ENCODE data around the gene NXPE4. TPM values are rescaled to one million over a fixed set of nuclear protein-coding genes. Genes with fewer than 3 reads are reported as not detected.

NXPE4 gene
- total and polyA plus RNA-seq, 3 experiments from 2014 or later, result not detected

Other genes starting within 250 kb of the NXPE4 start
- gene C11orf71, start 195.3 kb downstream of the NXPE4 start, total RNA-seq, result 1 to 10 TPM; 8.2 to 9.3 TPM
- 10.0 TPM for gene C11orf71, start 195.3 kb downstream of the NXPE4 start, polyA plus RNA-seq
- gene RBM7, start 195.1 kb downstream of the NXPE4 start, total RNA-seq, result 10 to 100 TPM; 35.7 to 37.7 TPM
- 23.1 TPM for gene RBM7, start 195.1 kb downstream of the NXPE4 start, polyA plus RNA-seq
- 10 to 100 TPM; 77.7 to 79.8 TPM for gene REXO2, start 156.3 kb downstream of the NXPE4 start, total RNA-seq
- 52.9 TPM for gene REXO2, start 156.3 kb downstream of the NXPE4 start, polyA plus RNA-seq
- not detected for gene NXPE1, start 35.9 kb downstream of the NXPE4 start, total RNA-seq
- not detected for gene NXPE1, start 35.9 kb downstream of the NXPE4 start, polyA plus RNA-seq
- not detected for gene NXPE2, start 82.7 kb upstream of the NXPE4 start, total RNA-seq
- gene NXPE2, start 82.7 kb upstream of the NXPE4 start, polyA plus RNA-seq, result not detected

Measured in CD8-positive, alpha-beta memory T cell (primary cell).